Karpas-422 (cell line): ENCODE measurements around the gene LMAN1L. TPM values are rescaled to one million over a fixed set of nuclear protein-coding genes. Genes with fewer than 3 reads are reported as not detected.

Experiments used
- DNase-seq: peaks from one replicate; pipeline ENCODE4 v3.0.0-alpha.2; 2015
- H2AFZ ChIP-seq: fragments of 200-600 bp; sonication (generic); 2 replicates; pipeline ENCODE4 v1.6.1; 2014; ENCODE audit warnings: antibody characterized with exemption, low read length, mixed read lengths
- H3K27ac ChIP-seq: fragments of 200-600 bp; sonication (generic); 2 replicates; pipeline ENCODE4 v1.5.1; 2014; ENCODE audit warnings: mild to moderate bottlenecking, low read length, moderate library complexity
- H3K27me3 ChIP-seq: fragments of 200-600 bp; sonication (generic); 2 replicates; pipeline ENCODE4 v1.6.1; 2014; ENCODE audit warnings: low read length, mixed read lengths
- H3K36me3 ChIP-seq: fragments of 200-600 bp; sonication (generic); 2 replicates; pipeline ENCODE4 v1.6.1; 2014; ENCODE audit warnings: low read length, mixed read lengths; ENCODE audit not compliant: insufficient read depth
- H3K4me1 ChIP-seq: fragments of 200-600 bp; sonication (generic); 2 replicates; pipeline ENCODE4 v1.6.1; 2014; ENCODE audit warnings: mild to moderate bottlenecking, low read length, mixed read lengths
- H3K4me2 ChIP-seq: fragments of 200-600 bp; sonication (generic); 2 replicates; pipeline ENCODE4 v1.6.1; 2014; ENCODE audit warnings: low read length, low read depth, mild to moderate bottlenecking; ENCODE audit not compliant: poor library complexity, severe bottlenecking
- H3K4me3 ChIP-seq: fragments of 200-600 bp; sonication (generic); 2 replicates; pipeline ENCODE4 v1.5.1; 2014; ENCODE audit warnings: mild to moderate bottlenecking, antibody characterized with exemption, low read length, mixed read lengths
- H3K79me2 ChIP-seq: fragments of 200-600 bp; sonication (generic); 2 replicates; pipeline ENCODE4 v1.6.1; 2014; ENCODE audit warnings: mild to moderate bottlenecking, low read length, mixed read lengths
- H3K9ac ChIP-seq: fragments of 200-600 bp; sonication (generic); 2 replicates; pipeline ENCODE4 v1.6.0; 2014; ENCODE audit warnings: low read length
- H3K9me2 ChIP-seq: fragments of 200-600 bp; sonication (generic), shearing (Covaris generic); replicated peaks from 2 replicates; pipeline ENCODE4 v1.6.0; 2014; ENCODE audit warnings: mild to moderate bottlenecking, low read length, moderate library complexity; ENCODE audit not compliant: insufficient read depth
- H3K9me3 ChIP-seq: fragments of 300-700, 200-600 bp; sonication (generic); 2 replicates; pipeline ENCODE4 v1.6.1; 2014; ENCODE audit warnings: low read length, mixed read lengths
- H4K20me1 ChIP-seq: fragments of 200-600 bp; sonication (generic); 2 replicates; pipeline ENCODE4 v1.6.1; 2014; ENCODE audit warnings: mild to moderate bottlenecking, antibody characterized with exemption, low read length, low read depth; ENCODE audit not compliant: insufficient read depth
- total RNA-seq: library from RNA; depleted of rRNA; stranded (reverse); fragments of >200 nt; shearing (Covaris generic); gene quantifications from 2 replicates; pipeline ENCODE4 v1.2.3, GENCODE V29; 2014; ENCODE audit warnings: low replicate concordance

LMAN1L gene
- total RNA-seq, 1 experiment from 2014 or later: 3.3 TPM

DNA sequence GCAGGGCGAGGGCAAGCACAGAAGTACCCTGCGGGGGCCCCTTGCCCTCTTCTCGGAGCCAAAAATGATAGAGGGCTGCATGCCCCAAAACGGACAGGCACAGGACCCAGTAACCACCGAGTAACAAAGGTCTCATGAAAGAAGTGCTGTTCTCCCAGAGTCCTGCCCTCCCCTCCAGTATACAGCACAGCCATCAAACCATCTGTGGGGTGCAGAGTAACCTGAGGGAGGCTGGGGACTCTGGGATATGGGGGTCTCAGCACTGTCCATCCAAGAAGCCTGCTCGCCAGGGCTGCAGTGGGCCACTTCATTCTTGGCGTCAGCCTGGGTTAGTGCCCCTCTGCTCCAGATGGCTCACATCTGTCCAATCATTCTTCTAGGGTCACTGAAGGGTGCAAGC lies 24.2 kb downstream of the LMAN1L start:
- H3K4me3 ChIP-seq: no peak overlapping the region
- H3K9me3 ChIP-seq: no peaks in the 10 kb centered on the region
- H3K4me1 ChIP-seq: peaks cover 76% of the 10 kb centered on the region
- no peak for DNase-seq
- no peaks in the 10 kb centered on the region for H3K9me2 ChIP-seq
- no peak overlapping the region for H3K4me2 ChIP-seq
- H3K36me3 ChIP-seq: peaks cover 3% of the 10 kb centered on the region; the same call in 1 of the 2 replicates
- H4K20me1 ChIP-seq: 0 out of 2 replicates have a peak, but pooled peaks cover 3% of the 10 kb centered on the region
- no peak overlapping the region for H2AFZ ChIP-seq
- no peaks in the 10 kb centered on the region for H3K27me3 ChIP-seq
- H3K79me2 ChIP-seq: peaks cover 5% of the 10 kb centered on the region
- no peak overlapping the region for H3K27ac ChIP-seq
- H3K9ac ChIP-seq: no peak overlapping the region

DNA sequence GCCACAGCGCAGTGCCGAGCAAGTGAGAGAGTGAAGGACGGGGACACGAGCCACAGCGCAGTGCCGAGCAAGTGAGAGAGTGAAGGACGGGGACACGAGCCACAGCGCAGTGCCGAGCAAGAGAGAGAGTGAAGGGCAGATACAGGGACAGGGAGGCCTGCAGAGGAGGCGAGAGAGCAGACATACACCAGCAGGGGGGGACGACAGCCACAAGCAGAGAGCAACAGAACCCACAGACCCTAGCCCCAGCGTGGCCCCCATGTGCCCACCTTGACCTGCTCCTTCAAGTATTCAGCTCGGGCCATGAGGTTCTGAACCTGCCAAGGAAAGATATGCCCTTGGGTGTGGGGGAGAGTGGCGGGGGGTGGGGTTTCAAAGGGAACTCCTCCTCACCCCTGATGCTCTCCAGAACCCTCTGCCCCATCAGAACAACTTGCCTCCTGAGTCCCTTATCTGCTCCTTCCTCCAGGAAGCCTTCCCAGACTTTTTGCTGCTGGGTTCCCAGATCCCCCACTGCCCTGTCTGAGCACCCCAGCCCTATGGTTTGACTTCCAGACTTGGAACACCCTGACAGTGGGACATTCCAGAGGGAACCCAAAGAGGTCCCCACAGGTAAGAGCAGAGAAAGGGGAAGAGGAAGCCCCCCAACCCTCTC lies 25.0 kb downstream of the LMAN1L start:
- Histone ChIP-seq H3K79me2 (peaks cover 13% of the 10 kb centered on the region), H3K4me2 (no peak overlapping the region), H4K20me1 (0 out of 2 replicates have a peak, but pooled peaks cover 7% of the 10 kb centered on the region), H2AFZ (no peak overlapping the region), H3K9ac (no peak overlapping the region), H3K9me2 (no peaks in the 10 kb centered on the region), H3K4me1 (peaks cover 74% of the 10 kb centered on the region), H3K36me3 (peaks cover 3% of the 10 kb centered on the region; the same call in 1 of the 2 replicates), H3K9me3 (no peaks in the 10 kb centered on the region), H3K4me3 (no peak overlapping the region), H3K27me3 (no peaks in the 10 kb centered on the region), H3K27ac (no peak overlapping the region)
- no peak for DNase-seq

DNA sequence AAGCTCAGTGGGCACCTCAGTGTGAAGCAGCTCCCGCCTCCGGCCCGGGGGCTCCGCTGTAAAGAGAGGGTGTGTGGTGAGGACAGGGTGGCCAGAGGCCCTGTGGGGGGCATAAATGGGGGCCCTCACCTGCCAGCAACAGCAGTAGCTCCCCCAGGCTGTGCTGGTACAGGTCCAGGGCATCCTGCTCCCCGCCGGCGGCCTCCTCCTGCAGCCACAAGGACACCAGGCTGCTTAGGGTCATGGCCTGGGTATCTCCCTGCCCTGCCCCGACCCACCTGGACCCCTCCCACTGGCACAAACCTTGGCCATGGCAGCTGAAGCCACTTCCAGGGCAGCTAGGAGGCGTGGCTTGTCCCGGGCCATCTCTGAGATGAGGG lies 25.5 kb downstream of the LMAN1L start:
- no peaks in the 10 kb centered on the region for H3K27me3 ChIP-seq
- H3K9me3 ChIP-seq: no peaks in the 10 kb centered on the region
- no peak overlapping the region for H3K4me2 ChIP-seq
- H3K79me2 ChIP-seq: peaks cover 16% of the 10 kb centered on the region
- H3K9ac ChIP-seq: no peak overlapping the region; the same call in 1 of the 2 replicates
- peak overlapping the region; percentile 76 for H3K27ac ChIP-seq
- 0 out of 2 replicates have a peak, but pooled peaks cover 7% of the 10 kb centered on the region for H4K20me1 ChIP-seq
- H3K4me3 ChIP-seq: no peak overlapping the region
- H3K9me2 ChIP-seq: no peaks in the 10 kb centered on the region
- DNase-seq: no peak
- no peak overlapping the region for H2AFZ ChIP-seq
- H3K36me3 ChIP-seq: peaks cover 3% of the 10 kb centered on the region; the same call in 1 of the 2 replicates
- peaks cover 70% of the 10 kb centered on the region for H3K4me1 ChIP-seq

DNA sequence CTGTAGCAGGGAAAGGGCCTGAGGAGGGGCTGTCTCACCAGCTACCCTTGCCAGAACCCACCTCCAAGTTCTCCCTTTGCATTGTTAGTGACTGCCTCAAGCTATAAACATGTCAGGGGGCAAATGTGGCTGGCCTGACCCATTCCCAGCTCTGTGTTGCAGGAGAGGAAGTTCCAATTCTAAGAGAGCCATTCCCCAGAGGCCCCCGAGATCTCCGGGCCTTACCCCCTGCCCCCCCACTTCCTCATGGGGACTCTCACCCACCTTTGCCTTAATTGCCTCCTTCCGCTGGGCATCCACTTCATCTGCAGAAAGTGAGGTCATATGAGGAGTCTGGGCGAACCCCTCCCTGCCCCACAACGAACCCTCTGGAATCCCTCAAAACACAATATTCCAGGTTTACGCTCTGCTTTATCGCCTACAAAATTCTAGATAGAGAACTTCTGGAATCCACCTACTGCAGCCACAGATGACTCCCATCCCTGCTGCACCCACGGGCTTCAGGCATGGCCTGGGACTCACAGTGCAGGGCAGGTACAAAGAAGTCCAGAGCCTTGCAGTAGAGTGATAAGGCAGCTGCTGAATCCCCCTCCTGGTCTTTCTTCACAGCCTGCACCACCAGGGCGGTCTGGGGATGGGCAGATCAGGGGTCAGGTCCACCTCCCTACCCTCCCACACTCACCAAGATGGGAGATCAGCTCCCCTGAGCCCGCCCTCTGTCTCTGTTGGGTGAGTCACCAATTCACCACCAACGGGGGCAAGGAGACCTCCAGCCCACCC lies 26.3 kb downstream of the LMAN1L start:
- Histone ChIP-seq H3K9ac (peak overlapping the region; percentile 98), H3K9me3 (no peaks in the 10 kb centered on the region), H3K27ac (peak overlapping the region; percentile 76), H3K79me2 (peaks cover 16% of the 10 kb centered on the region), H3K4me2 (peak overlapping the region; percentile 83), H3K4me3 (peak overlapping the region; percentile 32; the same call in 1 of the 2 replicates), H4K20me1 (0 out of 2 replicates have a peak, but pooled peaks cover 7% of the 10 kb centered on the region), H3K27me3 (no peaks in the 10 kb centered on the region), H3K4me1 (peaks cover 70% of the 10 kb centered on the region), H3K9me2 (no peaks in the 10 kb centered on the region), H3K36me3 (peaks cover 3% of the 10 kb centered on the region; the same call in 1 of the 2 replicates), H2AFZ (no peak overlapping the region)
- peak; percentile 75 for DNase-seq

DNA sequence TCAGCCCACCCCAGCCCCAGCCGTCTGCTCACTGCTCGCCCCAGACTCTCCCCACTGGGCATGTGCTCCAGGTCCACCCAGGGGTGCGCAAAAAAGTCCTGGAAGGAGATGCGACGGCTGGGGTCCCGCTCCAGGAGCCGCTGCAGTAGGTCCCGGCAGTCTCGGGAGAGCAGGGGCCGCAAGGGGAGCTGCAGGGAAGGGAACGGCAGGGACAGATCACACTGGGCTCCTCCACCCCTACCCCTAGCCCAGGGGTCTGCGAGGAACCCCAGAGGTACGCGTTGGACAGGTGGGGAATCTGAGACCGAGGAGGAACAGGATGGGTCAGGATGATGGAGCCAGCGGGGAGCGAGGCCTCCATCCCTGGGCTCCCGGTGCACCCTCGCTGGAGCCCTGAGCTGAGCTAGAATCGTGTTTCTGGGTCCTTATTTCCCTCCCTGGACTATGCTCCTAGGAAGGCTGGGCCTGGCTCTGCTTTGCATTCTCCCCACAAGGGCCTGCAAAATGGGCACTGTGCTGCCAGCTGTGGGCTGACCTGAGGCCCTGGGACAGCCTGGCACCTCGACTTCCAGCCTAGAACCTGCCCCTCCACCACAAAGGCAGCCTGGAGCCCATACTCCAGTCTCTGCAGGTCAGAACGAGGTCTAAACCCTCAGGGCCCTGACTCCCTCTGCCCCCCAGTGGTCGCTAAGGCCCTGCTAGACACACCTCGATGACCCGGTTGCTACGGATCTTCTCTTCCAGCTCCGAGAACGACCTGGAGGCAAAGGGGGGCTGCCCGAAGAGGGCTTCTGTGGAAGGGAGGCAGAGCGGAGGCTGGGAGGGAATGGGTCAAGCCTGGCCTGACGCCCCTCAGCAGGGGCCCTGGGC lies 27.1 kb downstream of the LMAN1L start:
- Histone ChIP-seq H3K9ac (peak overlapping the region; percentile 98), H3K4me2 (peak overlapping the region; percentile 83), H3K9me3 (no peaks in the 10 kb centered on the region), H4K20me1 (0 out of 2 replicates have a peak, but pooled peaks cover 7% of the 10 kb centered on the region), H3K27ac (peak overlapping the region; percentile 76), H3K9me2 (no peaks in the 10 kb centered on the region), H3K36me3 (peaks cover 3% of the 10 kb centered on the region; the same call in 1 of the 2 replicates), H3K4me1 (peaks cover 70% of the 10 kb centered on the region), H2AFZ (no peak overlapping the region), H3K79me2 (peaks cover 16% of the 10 kb centered on the region), H3K27me3 (no peaks in the 10 kb centered on the region), H3K4me3 (peak overlapping the region; percentile 11; the same call in 1 of the 2 replicates)
- DNase-seq: peak; percentile 71

DNA sequence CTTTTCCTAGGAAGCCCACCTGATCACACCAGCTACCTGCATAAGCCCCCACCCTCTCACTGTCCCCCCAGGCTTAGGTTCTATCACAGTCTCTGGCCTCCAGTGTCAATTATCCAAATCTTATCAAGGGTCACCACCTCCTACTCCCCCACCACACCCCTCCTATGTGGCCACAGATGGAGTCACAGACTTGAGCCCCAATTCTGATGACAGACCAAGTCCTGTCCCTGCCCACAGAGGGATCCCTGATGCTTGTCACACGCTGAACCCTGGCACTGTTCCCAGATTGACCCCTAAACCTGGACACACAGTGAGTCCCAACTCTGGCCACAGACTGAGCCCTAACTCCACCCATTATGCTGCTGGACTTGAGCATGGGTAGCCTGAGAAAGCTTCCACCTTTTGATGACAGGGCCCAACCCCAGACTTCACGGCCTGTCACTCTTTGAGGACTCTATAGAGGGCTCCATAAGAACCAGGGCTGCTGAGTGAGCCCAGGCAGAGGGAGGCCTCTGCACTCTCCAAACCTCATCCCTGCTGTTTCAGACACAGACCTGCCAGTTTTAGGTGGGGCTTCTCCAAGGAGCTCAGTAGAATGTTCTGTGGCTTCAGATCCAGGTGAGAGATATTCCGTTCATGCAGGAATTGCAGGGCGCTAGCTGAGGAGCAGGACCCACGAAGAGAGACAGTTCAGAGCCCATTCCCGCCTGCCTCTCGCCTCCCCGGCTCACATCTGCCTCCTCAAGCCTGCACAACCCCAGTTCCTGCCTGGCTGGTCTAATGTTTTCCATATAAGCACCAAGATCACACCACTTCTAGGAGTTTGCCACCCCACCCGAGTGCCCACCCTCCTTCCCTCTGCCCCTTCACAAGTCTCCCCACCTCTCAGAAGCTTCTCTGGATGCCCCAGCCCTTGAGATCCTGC lies 28.5 kb downstream of the LMAN1L start:
- H3K36me3 ChIP-seq: peaks cover 7% of the 10 kb centered on the region; the same call in 1 of the 2 replicates
- peak overlapping the region; percentile 83 for H3K4me2 ChIP-seq
- H4K20me1 ChIP-seq: 0 out of 2 replicates have a peak, but pooled peaks cover 7% of the 10 kb centered on the region
- H2AFZ ChIP-seq: no peak overlapping the region
- peak overlapping the region; percentile 100; the same call in 1 of the 2 replicates for H3K4me3 ChIP-seq
- H3K4me1 ChIP-seq: peaks cover 69% of the 10 kb centered on the region
- peak; percentile 52 for DNase-seq
- H3K27me3 ChIP-seq: no peaks in the 10 kb centered on the region
- H3K9me2 ChIP-seq: no peaks in the 10 kb centered on the region
- H3K79me2 ChIP-seq: peaks cover 16% of the 10 kb centered on the region
- no peaks in the 10 kb centered on the region for H3K9me3 ChIP-seq
- peak overlapping the region; percentile 76 for H3K27ac ChIP-seq
- H3K9ac ChIP-seq: peak overlapping the region; percentile 98

DNA sequence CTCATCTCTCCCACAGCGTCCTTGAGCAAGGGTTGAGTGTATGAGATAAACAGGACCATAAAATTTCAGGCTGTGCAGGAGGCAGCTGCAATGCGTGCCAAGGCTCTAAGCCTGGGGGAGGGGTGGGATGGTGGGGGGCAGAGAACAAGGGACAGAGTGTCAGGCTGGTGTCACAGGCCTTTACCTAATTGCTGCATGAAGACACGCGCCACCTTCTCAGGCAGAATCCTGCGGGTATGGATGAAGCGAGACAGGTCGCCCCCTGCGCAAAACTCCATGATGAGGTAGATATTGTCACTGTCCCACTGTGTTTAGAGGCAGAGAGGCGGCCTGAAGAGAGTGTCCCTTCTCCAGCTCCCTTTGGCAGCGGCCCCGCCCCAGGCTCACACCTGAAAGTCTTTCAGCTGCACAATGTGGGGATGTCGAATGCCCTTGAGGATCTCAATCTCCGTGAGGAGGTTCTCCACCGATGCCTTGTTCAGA lies 29.3 kb downstream of the LMAN1L start:
- Histone ChIP-seq H3K9me2 (no peaks in the 10 kb centered on the region), H3K36me3 (peaks cover 7% of the 10 kb centered on the region; the same call in 1 of the 2 replicates), H3K79me2 (peaks cover 16% of the 10 kb centered on the region), H3K27ac (peak overlapping the region; percentile 76), H2AFZ (no peak overlapping the region), H4K20me1 (0 out of 2 replicates have a peak, but pooled peaks cover 7% of the 10 kb centered on the region), H3K9me3 (no peaks in the 10 kb centered on the region), H3K27me3 (no peaks in the 10 kb centered on the region), H3K4me1 (peaks cover 69% of the 10 kb centered on the region), H3K9ac (peak overlapping the region; percentile 98), H3K4me3 (peak overlapping the region; percentile 100), H3K4me2 (peak overlapping the region; percentile 83)
- DNase-seq: no peak
